GM12878 (cell line): ENCODE measurements around the gene SIK3. TPM values are rescaled to one million over a fixed set of nuclear protein-coding genes. Genes with fewer than 3 reads are reported as not detected.

ENCODE experiments used
- ATF2 ChIP-seq: IDR thresholded peaks from 2 replicates; pipeline ENCODE4 v1.6.1; 2012; ENCODE audit warnings: low read length, inconsistent platforms
- BCL11A ChIP-seq: IDR thresholded peaks from 2 replicates; pipeline ENCODE4 v1.6.1; 2011; ENCODE audit warnings: low read depth, low read length
- BHLHE40 ChIP-seq, 2 experiments: fragments of 450-650 bp in 1 of 2; IDR thresholded peaks; 2 replicates each; pipeline ENCODE4 v1.6.1; 2011 to 2017; ENCODE audit warnings: low read depth in 2 of 2, borderline replicate concordance in 1 of 2, improper control_type of control experiment in 1 of 2, low read length in 1 of 2, mild to moderate bottlenecking in 1 of 2
- CBX3 ChIP-seq: fragments of 200-600 bp; sonication (generic); IDR thresholded peaks from 2 replicates; pipeline ENCODE4 v1.6.1; 2016; ENCODE audit warnings: low read depth, borderline replicate concordance
- CREB1 ChIP-seq: IDR thresholded peaks from 2 replicates; pipeline ENCODE4 v1.6.1; 2012; ENCODE audit warnings: low read depth, mild to moderate bottlenecking, inconsistent platforms
- GABPA ChIP-seq: IDR thresholded peaks from 2 replicates; pipeline ENCODE4 v1.6.1; 2014; ENCODE audit warnings: antibody characterized with exemption, low read depth, mild to moderate bottlenecking, inconsistent platforms
- GATAD2B ChIP-seq: fragments of 450-650 bp; conservative IDR thresholded peaks from 2 replicates; pipeline ENCODE4 v1.6.1; 2017; ENCODE audit warnings: low read depth, mild to moderate bottlenecking, moderate library complexity
- HDAC2 ChIP-seq: fragments of 200-600 bp; sonication (generic); IDR thresholded peaks from 2 replicates; pipeline ENCODE4 v1.6.1; 2017
- IRF3 ChIP-seq: fragments of 450-650 bp; IDR thresholded peaks from 2 replicates; pipeline ENCODE4 v1.6.1; 2014; ENCODE audit warnings: mild to moderate bottlenecking
- NBN ChIP-seq: fragments of 450-650 bp; IDR thresholded peaks from 2 replicates; pipeline ENCODE4 v1.6.1; 2016
- NKRF ChIP-seq: fragments of 450-650 bp; conservative IDR thresholded peaks from 2 replicates; pipeline ENCODE4 v1.6.1; 2017; ENCODE audit warnings: mild to moderate bottlenecking, moderate library complexity
- NR2C1 ChIP-seq: fragments of 450-650 bp; IDR thresholded peaks from 2 replicates; pipeline ENCODE4 v1.6.1; 2017; ENCODE audit warnings: antibody characterized with exemption, mild to moderate bottlenecking, moderate library complexity
- NR2F1 ChIP-seq: fragments of 450-650 bp; conservative IDR thresholded peaks from 2 replicates; pipeline ENCODE4 v1.6.1; 2017; ENCODE audit warnings: mild to moderate bottlenecking
- PAX8 ChIP-seq: fragments of 450-650 bp; IDR thresholded peaks from 2 replicates; pipeline ENCODE4 v1.6.1; 2017; ENCODE audit warnings: mild to moderate bottlenecking, moderate library complexity
- PKNOX1 ChIP-seq: fragments of 450-650 bp; IDR thresholded peaks from 2 replicates; pipeline ENCODE4 v1.6.1; 2016; ENCODE audit warnings: mild to moderate bottlenecking
- POLR2A ChIP-seq: IDR thresholded peaks from 2 replicates; pipeline ENCODE4 v1.6.1; 2011; ENCODE audit warnings: low read depth, mild to moderate bottlenecking, low read length
- POLR2AphosphoS5 ChIP-seq: IDR thresholded peaks from 2 replicates; pipeline ENCODE4 v1.6.1; 2011; ENCODE audit warnings: mild to moderate bottlenecking, low read length, inconsistent platforms
- POU2F2 ChIP-seq: IDR thresholded peaks from 3 replicates; pipeline ENCODE4 v1.6.1; 2011; ENCODE audit warnings: low read depth, mild to moderate bottlenecking, low read length, borderline replicate concordance
- RUNX3 ChIP-seq: IDR thresholded peaks from 2 replicates; pipeline ENCODE4 v1.6.1; 2012; ENCODE audit warnings: low read length, inconsistent platforms
- SMC3 ChIP-seq: IDR thresholded peaks from 2 replicates; pipeline ENCODE4 v1.6.1; 2011; ENCODE audit warnings: low read length, improper control_type of control experiment, borderline replicate concordance
- STAT3 ChIP-seq: IDR thresholded peaks from 2 replicates; pipeline ENCODE4 v1.6.1; 2011; ENCODE audit warnings: low read depth, low read length, improper control_type of control experiment
- USF1 ChIP-seq: IDR thresholded peaks from 2 replicates; pipeline ENCODE4 v1.6.1; 2011; ENCODE audit warnings: borderline replicate concordance, low read depth, mild to moderate bottlenecking, moderate library complexity, mixed read lengths, low read length; ENCODE audit not compliant: insufficient read depth; ENCODE audit errors: extremely low read length
- ZBTB4 ChIP-seq: fragments of 450-650 bp; formaldehyde crosslinking; IDR thresholded peaks from 2 replicates; pipeline ENCODE4 v1.4.0; 2022; ENCODE audit warnings: mild to moderate bottlenecking, moderate library complexity
- polyA plus RNA-seq, 11 experiments: library from polyadenylated mRNA; depleted of rRNA in 4 of 11; unstranded in 6 of 11; stranded (reverse) in 5 of 11; fragments of >200 nt; fragmentation: Nextera tagmentation in 4 of 11; fragmentation: Illumina TruSeq in 1 of 11; extraction: Ambion mirVana in 4 of 11; extraction: Trizol in 1 of 11; gene quantifications; 1 replicate in 1 of 11; 2 replicates in 10 of 11; pipeline versions ENCODE4 v1.2.1 to v1.2.3, GENCODE V29; 2011 to 2016; ENCODE audit warnings: inconsistent platforms in 2 of 11, missing spikeins in 2 of 11, low read depth in 1 of 11
- total RNA-seq, 4 experiments: library from RNA; depleted of rRNA in 3 of 4; stranded (reverse); fragments of >200 nt in 3 of 4; fragmentation: Illumina TruSeq in 1 of 4; extraction: Trizol in 1 of 4; gene quantifications; 2 replicates each; pipeline versions ENCODE4 v1.2.1 to v1.2.3, GENCODE V29; 2013 to 2021

Gene SIK3
- total and polyA plus RNA-seq, 10 of the 15 experiments (the other 5 are each of a cell fraction or from before 2014, with no cell fraction given) = 2.5 to 31.9 (median 11.1) TPM

GRCh38 chr11:117022526-117022925, 75.7 kb downstream of the SIK3 start (continued):
- no peak for TF ChIP-seq CREB1
- TF ChIP-seq RUNX3 = peak; percentile 70
- TF ChIP-seq HDAC2 = no peak
- TF ChIP-seq NKRF = no peak
- TF ChIP-seq GABPA = no peak
- peak; percentile 62 for TF ChIP-seq NR2F1
- no peak for TF ChIP-seq POU2F2
- TF ChIP-seq POLR2A = no peak
- TF ChIP-seq ZBTB4 (CRISPR knock-in tag) = no peak
- no peak for TF ChIP-seq POLR2AphosphoS5
- no peak for TF ChIP-seq USF1
- TF ChIP-seq IRF3 = no peak
- TF ChIP-seq CBX3 = no peak
- no peak for TF ChIP-seq SMC3
- peak; percentile 77 for TF ChIP-seq PKNOX1
- no peak for TF ChIP-seq NR2C1
- TF ChIP-seq NBN = 0 out of 2 replicates have a peak, but pooled peaks have one; percentile 40
- TF ChIP-seq BHLHE40 (IDR thresholded peaks at IDR 0.05; ENCODE audit: borderline replicate concordance in 1 of 2, low read depth in 2 of 2, low read length in 1 of 2) = 0 out of 4 replicates have a peak, but pooled peaks of 1 of the 2 experiments have one; percentile 10
- 0 out of 2 replicates have a peak, but pooled peaks have one; percentile 11 for TF ChIP-seq BCL11A
- no peak for TF ChIP-seq PAX8
- TF ChIP-seq GATAD2B = no peak
- TF ChIP-seq ATF2 = 0 out of 2 replicates have a peak, but pooled peaks have one; percentile 23
- no peak for TF ChIP-seq STAT3
